Brain microvascular endothelial cell (primary cell): ENCODE results near the gene SIRPB1.

ENCODE experiments used
- DNase-seq: peaks from one replicate; pipeline ENCODE4 v3.0.0-alpha.2; 2020
- H3K27ac ChIP-seq: fragments of 250-450 bp; sonication (Bioruptor Pico); 2 replicates; pipeline ENCODE4 v1.5.1; 2020; ENCODE audit warnings: mild to moderate bottlenecking, moderate library complexity
- H3K27me3 ChIP-seq: fragments of 250-450 bp; sonication (Bioruptor Pico); replicated peaks from 2 replicates; pipeline ENCODE4 v1.5.1; 2020; ENCODE audit warnings: mild to moderate bottlenecking
- H3K36me3 ChIP-seq: fragments of 250-450 bp; sonication (Bioruptor Pico); replicated peaks from 2 replicates; pipeline ENCODE4 v1.5.1; 2020; ENCODE audit warnings: mild to moderate bottlenecking
- H3K4me3 ChIP-seq: 2 replicates; pipeline ENCODE4 v1.5.1; 2011; ENCODE audit warnings: low read depth, mild to moderate bottlenecking, control low read depth, low read length, moderate library complexity
- CTCF ChIP-seq: IDR thresholded peaks from 2 replicates; pipeline ENCODE4 v1.5.1; 2011; ENCODE audit warnings: low read depth, mild to moderate bottlenecking, moderate library complexity, low read length, control low read depth, inconsistent platforms; ENCODE audit errors: missing control alignments
- in situ Hi-C: cut with HindIII; loops from 2 replicates; pipeline ENCODE4 v1.10.0; 2017; ENCODE audit warnings: low sequenced_read_pairs, low pct_ligation_motif_present

SIRPB1 gene

GRCh38 chr20:1633535-1633934 is 13.7 kb upstream of the SIRPB1 start:
- H3K36me3 ChIP-seq, result no peaks in the 10 kb centered on the region
- DNase-seq, result no peak
- TF ChIP-seq CTCF, result no peak
- H3K27me3 ChIP-seq, result no peaks in the 10 kb centered on the region
- no peak overlapping the region for H3K27ac ChIP-seq
- no peak overlapping the region for H3K4me3 ChIP-seq
- in situ Hi-C loops, result no loop called here

- Histone ChIP-seq H3K27me3 (no peaks in the 10 kb centered on the region), H3K4me3 (no peak overlapping the region), H3K27ac (no peak overlapping the region), H3K36me3 (no peaks in the 10 kb centered on the region)
- in situ Hi-C loops, result no loop called here
- no peak for TF ChIP-seq CTCF
- no peak for DNase-seq
Observed at GRCh38 chr20:1632178-1632577, 12.4 kb upstream of the SIRPB1 start.

GRCh38 chr20:1631309-1632151 is 11.7 kb upstream of the SIRPB1 start:
- DNase-seq, result no peak
- Histone ChIP-seq H3K36me3 (no peaks in the 10 kb centered on the region), H3K27ac (no peak overlapping the region), H3K27me3 (no peaks in the 10 kb centered on the region), H3K4me3 (no peak overlapping the region)
- in situ Hi-C loops, result no loop called here
- no peak for TF ChIP-seq CTCF

GRCh38 chr20:1630186-1630585 is 10.4 kb upstream of the SIRPB1 start:
- H3K4me3 ChIP-seq, result no peak overlapping the region
- no peak overlapping the region for H3K27ac ChIP-seq
- H3K27me3 ChIP-seq, result no peaks in the 10 kb centered on the region
- DNase-seq, result no peak
- no peak for TF ChIP-seq CTCF
- no peaks in the 10 kb centered on the region for H3K36me3 ChIP-seq
- in situ Hi-C loops, result no loop called here

GRCh38 chr20:1629321-1629720 is 9.5 kb upstream of the SIRPB1 start:
- H3K36me3 ChIP-seq, result no peaks in the 10 kb centered on the region
- no peaks in the 10 kb centered on the region for H3K27me3 ChIP-seq
- no peak overlapping the region for H3K4me3 ChIP-seq
- in situ Hi-C loops, result no loop called here
- no peak for TF ChIP-seq CTCF
- H3K27ac ChIP-seq, result no peak overlapping the region
- no peak for DNase-seq

GRCh38 chr20:1628621-1629020 is 8.8 kb upstream of the SIRPB1 start:
- Histone ChIP-seq H3K4me3 (no peak overlapping the region), H3K27ac (no peak overlapping the region), H3K27me3 (no peaks in the 10 kb centered on the region), H3K36me3 (no peaks in the 10 kb centered on the region)
- TF ChIP-seq CTCF, result no peak
- in situ Hi-C loops, result no loop called here
- no peak for DNase-seq
